Measurements from ENCODE around the gene IL12RB1.
"Not testable (repeated sequence)": the region's sequence is repeated elsewhere in the genome, so short reads cannot be mapped to it uniquely, and the experiment has no call there.

IL12RB1 gene

GRCh38 chr19:18108897-18109296 lies 22.2 kb upstream of the IL12RB1 start:
- H3K9me3 ChIP-seq (ENCODE audit: insufficient read depth, low read length, severe bottlenecking) = no peaks in the 10 kb centered on the region
- no peak for DNase-seq
- H3K4me3 ChIP-seq (ENCODE audit: low read depth in 1 of 2, low read length in 2 of 2) = no peak overlapping the region
- H2AFZ ChIP-seq (ENCODE audit: low read depth, low read length) = no peak overlapping the region
- H3K27ac ChIP-seq (ENCODE audit: low read length) = no peak overlapping the region
- H3K4me2 ChIP-seq (ENCODE audit: insufficient read depth, low read length) = no peak overlapping the region
- H4K20me1 ChIP-seq (ENCODE audit: insufficient read depth, low read length) = no peaks in the 10 kb centered on the region
- TF ChIP-seq EZH2 (IDR thresholded peaks at IDR 0.05; ENCODE audit: borderline replicate concordance, low read depth, low read length, severe bottlenecking) (no peak), CTCF (IDR thresholded peaks at IDR 0.05; ENCODE audit: borderline replicate concordance, extremely low read depth, low read length, poor library complexity, severe bottlenecking) (no peak)
- no peak for ATAC-seq (ENCODE audit: insufficient read depth, low read depth)
- no peak overlapping the region for H3K9ac ChIP-seq (ENCODE audit: low read depth, low read length)
- no peaks in the 10 kb centered on the region for H3K79me2 ChIP-seq (ENCODE audit: insufficient read depth, low read length)
- H3K36me3 ChIP-seq (ENCODE audit: insufficient read depth, low read length) = no peaks in the 10 kb centered on the region
- peaks cover 24% of the 10 kb centered on the region for H3K4me1 ChIP-seq (ENCODE audit: insufficient read depth, low read length)
- H3K27me3 ChIP-seq (ENCODE audit: insufficient read depth, low read length, poor library complexity) = peaks cover 28% of the 10 kb centered on the region

- H3K4me2 ChIP-seq (ENCODE audit: insufficient read depth, low read length) = no peak overlapping the region
- H3K9me3 ChIP-seq (ENCODE audit: insufficient read depth, low read length, severe bottlenecking) = no peaks in the 10 kb centered on the region
- H3K27ac ChIP-seq (ENCODE audit: low read length) = no peak overlapping the region
- peaks cover 28% of the 10 kb centered on the region for H3K27me3 ChIP-seq (ENCODE audit: insufficient read depth, low read length, poor library complexity)
- peaks cover 29% of the 10 kb centered on the region for H3K4me1 ChIP-seq (ENCODE audit: insufficient read depth, low read length)
- ATAC-seq (ENCODE audit: insufficient read depth, low read depth) (no peak), DNase-seq (no peak)
- no peak overlapping the region for H3K9ac ChIP-seq (ENCODE audit: low read depth, low read length)
- TF ChIP-seq EZH2 (IDR thresholded peaks at IDR 0.05; ENCODE audit: borderline replicate concordance, low read depth, low read length, severe bottlenecking) (no peak), CTCF (IDR thresholded peaks at IDR 0.05; ENCODE audit: borderline replicate concordance, extremely low read depth, low read length, poor library complexity, severe bottlenecking) (no peak)
- H3K4me3 ChIP-seq (ENCODE audit: low read depth in 1 of 2, low read length in 2 of 2) = no peak overlapping the region
- H3K79me2 ChIP-seq (ENCODE audit: insufficient read depth, low read length) = no peaks in the 10 kb centered on the region
- no peaks in the 10 kb centered on the region for H4K20me1 ChIP-seq (ENCODE audit: insufficient read depth, low read length)
- no peak overlapping the region for H2AFZ ChIP-seq (ENCODE audit: low read depth, low read length)
- no peaks in the 10 kb centered on the region for H3K36me3 ChIP-seq (ENCODE audit: insufficient read depth, low read length)
These were observed 20.5 kb upstream of the IL12RB1 start for GRCh38 chr19:18107235-18107634.

GRCh38 chr19:18105259-18105658 lies 18.5 kb upstream of the IL12RB1 start:
- not testable (repeated sequence) for H4K20me1 ChIP-seq (ENCODE audit: insufficient read depth, low read length); ATAC-seq (ENCODE audit: insufficient read depth, low read depth)

GRCh38 chr19:18104793-18105131 lies 18.0 kb upstream of the IL12RB1 start:
- Histone ChIP-seq H3K79me2 (ENCODE audit: insufficient read depth, low read length) (no peaks in the 10 kb centered on the region), H3K36me3 (ENCODE audit: insufficient read depth, low read length) (no peaks in the 10 kb centered on the region), H3K27me3 (ENCODE audit: insufficient read depth, low read length, poor library complexity) (peaks cover 12% of the 10 kb centered on the region), H3K9me3 (ENCODE audit: insufficient read depth, low read length, severe bottlenecking) (no peaks in the 10 kb centered on the region), H3K4me1 (ENCODE audit: insufficient read depth, low read length) (peaks cover 18% of the 10 kb centered on the region), H3K9ac (ENCODE audit: low read depth, low read length) (peak overlapping the region; percentile 13; the same call in 1 of the 2 replicates), H3K4me3 (ENCODE audit: low read depth in 1 of 2, low read length in 2 of 2) (peak overlapping the region in 1 of 2 experiments; percentile 41; a peak in 2 of 4 replicates), H2AFZ (ENCODE audit: low read depth, low read length) (peak overlapping the region; percentile 61), H4K20me1 (ENCODE audit: insufficient read depth, low read length) (no peaks in the 10 kb centered on the region), H3K27ac (ENCODE audit: low read length) (no peak overlapping the region), H3K4me2 (ENCODE audit: insufficient read depth, low read length) (peak overlapping the region; percentile 68)
- ATAC-seq (ENCODE audit: insufficient read depth, low read depth) (no peak), DNase-seq (no peak)
- TF ChIP-seq CTCF (IDR thresholded peaks at IDR 0.05; ENCODE audit: borderline replicate concordance, extremely low read depth, low read length, poor library complexity, severe bottlenecking) = no peak

More at GRCh38 chr19:18105259-18105658, 18.5 kb upstream of the IL12RB1 start:
- not testable (repeated sequence) for H3K36me3 ChIP-seq (ENCODE audit: insufficient read depth, low read length); H3K79me2 ChIP-seq (ENCODE audit: insufficient read depth, low read length); H3K27ac ChIP-seq (ENCODE audit: low read length); H2AFZ ChIP-seq (ENCODE audit: low read depth, low read length); H3K9me3 ChIP-seq (ENCODE audit: insufficient read depth, low read length, severe bottlenecking); H3K9ac ChIP-seq (ENCODE audit: low read depth, low read length); DNase-seq; H3K4me2 ChIP-seq (ENCODE audit: insufficient read depth, low read length); H3K4me3 ChIP-seq (ENCODE audit: low read depth in 1 of 2, low read length in 2 of 2)
- peaks cover 23% of the 10 kb centered on the region for H3K4me1 ChIP-seq (ENCODE audit: insufficient read depth, low read length)
- peaks cover 17% of the 10 kb centered on the region for H3K27me3 ChIP-seq (ENCODE audit: insufficient read depth, low read length, poor library complexity)
